Osteoblast (primary cell): ENCODE data around the gene P2RY6. TPM values are rescaled to one million over a fixed set of nuclear protein-coding genes. Genes with fewer than 3 reads are reported as not detected.
A peak's percentile ranks its signal among the peaks of the same experiment; 100 is the strongest.

Experiments used
- DNase-seq: peaks from one replicate; pipeline ENCODE4 v3.0.0; 2011; ENCODE audit warnings: low spot score, mixed read lengths; ENCODE audit not compliant: insufficient read length; ENCODE audit errors: missing footprints
- H2AFZ ChIP-seq: 2 replicates; pipeline ENCODE4 v1.6.0; 2011; ENCODE audit warnings: mild to moderate bottlenecking, low read length
- H3K27ac ChIP-seq: 2 replicates; pipeline ENCODE4 v1.5.1; 2011; ENCODE audit warnings: mild to moderate bottlenecking, low read depth, low read length, moderate library complexity
- H3K27me3 ChIP-seq: 2 replicates; pipeline ENCODE4 v1.6.0; 2012; ENCODE audit warnings: mild to moderate bottlenecking, control low read depth, inconsistent platforms, low read length, moderate library complexity; ENCODE audit not compliant: insufficient read depth
- H3K36me3 ChIP-seq: 2 replicates; pipeline ENCODE4 v1.5.1; 2011; ENCODE audit warnings: mild to moderate bottlenecking, low read length, control low read depth, moderate library complexity; ENCODE audit not compliant: insufficient read depth
- H3K4me1 ChIP-seq: 2 replicates; pipeline ENCODE4 v1.5.1; 2011; ENCODE audit warnings: mild to moderate bottlenecking, low read length, control low read depth, moderate library complexity; ENCODE audit not compliant: insufficient read depth
- H3K4me2 ChIP-seq: 2 replicates; pipeline ENCODE4 v1.6.0; 2011; ENCODE audit warnings: mild to moderate bottlenecking, low read length; ENCODE audit not compliant: insufficient read depth
- H3K4me3 ChIP-seq: fragments of 200-600 bp; sonication (generic); 3 replicates; pipeline ENCODE4 v1.5.1; 2012; ENCODE audit warnings: mild to moderate bottlenecking, low read length, inconsistent platforms; ENCODE audit not compliant: insufficient read depth
- H3K79me2 ChIP-seq: 2 replicates; pipeline ENCODE4 v1.6.0; 2012; ENCODE audit warnings: mild to moderate bottlenecking, low read length, control low read depth, inconsistent platforms; ENCODE audit not compliant: insufficient read depth
- H3K9me3 ChIP-seq: 2 replicates; pipeline ENCODE4 v1.5.1; 2011; ENCODE audit warnings: low read depth, low read length, control low read depth
- H4K20me1 ChIP-seq: 2 replicates; pipeline ENCODE4 v1.6.0; 2012; ENCODE audit warnings: mild to moderate bottlenecking, low read length, control low read depth; ENCODE audit not compliant: insufficient read depth
- total RNA-seq: library from RNA; depleted of rRNA; stranded (reverse); fragments of >200 nt; gene quantifications from 2 replicates; pipeline ENCODE4 v1.2.3, GENCODE V29; 2012
- TF ChIP-seq, protein P1 (sequence below): IDR thresholded peaks from 2 replicates; pipeline ENCODE4 v1.5.1; 2011; ENCODE audit warnings: mild to moderate bottlenecking, low read depth, low read length, moderate library complexity; ENCODE audit errors: extremely low read depth

The P2RY6 gene
- total RNA-seq, 1 donor, result 0.72 TPM

DNA sequence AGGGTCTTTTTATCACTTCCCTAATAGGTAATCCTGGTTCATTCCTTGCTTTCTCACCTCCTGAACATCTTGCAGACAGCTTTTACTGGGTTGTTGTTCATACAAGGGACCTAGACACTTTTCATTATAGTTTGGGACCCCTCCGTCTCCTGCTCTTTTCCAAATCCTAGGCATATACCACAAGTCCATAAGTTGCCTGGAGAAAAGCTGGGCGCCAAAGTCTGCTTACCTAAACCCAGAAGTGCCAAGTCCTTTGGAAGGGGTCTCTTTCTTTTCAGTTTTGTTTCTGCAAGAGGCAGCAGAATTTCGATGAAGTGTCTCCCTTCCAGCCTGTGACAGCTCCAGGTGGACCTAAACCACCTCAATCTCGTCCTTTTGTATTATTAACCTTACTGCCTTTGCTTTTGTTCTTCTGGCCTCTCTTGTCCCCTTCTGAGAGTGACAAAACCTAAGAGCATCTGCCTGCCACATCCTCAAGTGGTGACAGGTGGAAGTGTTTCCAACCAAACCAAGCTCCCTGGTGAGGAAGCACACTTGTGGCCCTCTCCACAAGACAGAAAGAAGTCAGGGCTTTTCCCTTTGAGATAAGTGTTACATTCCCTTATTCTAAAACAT lies 19.5 kb upstream of the P2RY6 start:
- no peak overlapping the region for H3K4me2 ChIP-seq
- peak overlapping the region; percentile 16 for H2AFZ ChIP-seq
- H3K36me3 ChIP-seq, result no peaks in the 10 kb centered on the region
- no peaks in the 10 kb centered on the region for H3K27me3 ChIP-seq
- H4K20me1 ChIP-seq, result no peaks in the 10 kb centered on the region
- TF ChIP-seq, protein P1, sequence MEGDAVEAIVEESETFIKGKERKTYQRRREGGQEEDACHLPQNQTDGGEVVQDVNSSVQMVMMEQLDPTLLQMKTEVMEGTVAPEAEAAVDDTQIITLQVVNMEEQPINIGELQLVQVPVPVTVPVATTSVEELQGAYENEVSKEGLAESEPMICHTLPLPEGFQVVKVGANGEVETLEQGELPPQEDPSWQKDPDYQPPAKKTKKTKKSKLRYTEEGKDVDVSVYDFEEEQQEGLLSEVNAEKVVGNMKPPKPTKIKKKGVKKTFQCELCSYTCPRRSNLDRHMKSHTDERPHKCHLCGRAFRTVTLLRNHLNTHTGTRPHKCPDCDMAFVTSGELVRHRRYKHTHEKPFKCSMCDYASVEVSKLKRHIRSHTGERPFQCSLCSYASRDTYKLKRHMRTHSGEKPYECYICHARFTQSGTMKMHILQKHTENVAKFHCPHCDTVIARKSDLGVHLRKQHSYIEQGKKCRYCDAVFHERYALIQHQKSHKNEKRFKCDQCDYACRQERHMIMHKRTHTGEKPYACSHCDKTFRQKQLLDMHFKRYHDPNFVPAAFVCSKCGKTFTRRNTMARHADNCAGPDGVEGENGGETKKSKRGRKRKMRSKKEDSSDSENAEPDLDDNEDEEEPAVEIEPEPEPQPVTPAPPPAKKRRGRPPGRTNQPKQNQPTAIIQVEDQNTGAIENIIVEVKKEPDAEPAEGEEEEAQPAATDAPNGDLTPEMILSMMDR, result peak; percentile 16
- no peaks in the 10 kb centered on the region for H3K79me2 ChIP-seq
- H3K4me1 ChIP-seq, result peaks cover 17% of the 10 kb centered on the region
- DNase-seq, result no peak
- no peak overlapping the region for H3K27ac ChIP-seq
- H3K9me3 ChIP-seq, result no peaks in the 10 kb centered on the region
- H3K4me3 ChIP-seq, result no peak overlapping the region

DNA sequence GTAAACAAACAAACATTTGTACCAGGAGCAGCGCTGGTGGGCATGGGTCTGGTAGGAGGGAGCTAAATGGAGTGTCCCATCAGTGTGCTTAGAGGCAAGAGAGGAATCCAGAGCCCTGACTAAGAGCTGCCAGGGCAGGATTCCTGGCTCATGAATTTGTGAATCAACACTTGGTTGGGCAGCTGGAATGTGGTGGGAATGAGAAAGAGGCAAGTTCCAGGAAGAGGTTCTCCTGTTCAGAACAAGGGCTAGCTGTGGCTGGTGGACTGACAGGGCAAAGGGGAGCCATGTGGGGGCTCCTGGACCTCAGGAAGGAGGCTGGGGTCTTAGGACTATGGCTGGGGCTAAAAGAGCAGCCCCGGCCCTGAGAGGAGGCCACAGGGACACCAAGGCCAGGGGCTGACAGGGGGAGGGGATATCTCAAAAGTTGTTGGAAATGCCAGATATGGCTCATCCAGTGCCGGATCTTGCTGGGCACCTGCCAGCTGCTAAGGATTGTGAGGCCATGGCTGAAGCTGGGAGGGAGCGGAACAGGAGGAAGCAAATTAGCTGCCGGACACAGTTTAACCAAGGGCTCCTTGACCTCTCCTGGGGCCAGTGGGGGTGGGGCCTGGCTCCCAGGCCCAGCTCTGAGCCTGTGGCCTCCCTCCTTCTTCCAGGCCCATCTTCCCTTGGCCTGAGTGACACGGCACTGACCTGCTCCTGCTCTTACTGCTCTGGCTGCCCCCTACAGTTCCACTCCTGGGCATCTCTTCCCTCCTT lies 14.6 kb upstream of the P2RY6 start:
- Histone ChIP-seq H3K27me3 (no peaks in the 10 kb centered on the region), H3K79me2 (no peaks in the 10 kb centered on the region), H3K27ac (peak overlapping the region; percentile 94), H2AFZ (peak overlapping the region; percentile 73), H3K4me1 (peaks cover 29% of the 10 kb centered on the region), H3K4me3 (peak overlapping the region; percentile 31), H3K36me3 (no peaks in the 10 kb centered on the region), H4K20me1 (no peaks in the 10 kb centered on the region), H3K9me3 (no peaks in the 10 kb centered on the region), H3K4me2 (peak overlapping the region; percentile 73)
- DNase-seq, result peak; percentile 95
- TF ChIP-seq, protein P1, result no peak

DNA sequence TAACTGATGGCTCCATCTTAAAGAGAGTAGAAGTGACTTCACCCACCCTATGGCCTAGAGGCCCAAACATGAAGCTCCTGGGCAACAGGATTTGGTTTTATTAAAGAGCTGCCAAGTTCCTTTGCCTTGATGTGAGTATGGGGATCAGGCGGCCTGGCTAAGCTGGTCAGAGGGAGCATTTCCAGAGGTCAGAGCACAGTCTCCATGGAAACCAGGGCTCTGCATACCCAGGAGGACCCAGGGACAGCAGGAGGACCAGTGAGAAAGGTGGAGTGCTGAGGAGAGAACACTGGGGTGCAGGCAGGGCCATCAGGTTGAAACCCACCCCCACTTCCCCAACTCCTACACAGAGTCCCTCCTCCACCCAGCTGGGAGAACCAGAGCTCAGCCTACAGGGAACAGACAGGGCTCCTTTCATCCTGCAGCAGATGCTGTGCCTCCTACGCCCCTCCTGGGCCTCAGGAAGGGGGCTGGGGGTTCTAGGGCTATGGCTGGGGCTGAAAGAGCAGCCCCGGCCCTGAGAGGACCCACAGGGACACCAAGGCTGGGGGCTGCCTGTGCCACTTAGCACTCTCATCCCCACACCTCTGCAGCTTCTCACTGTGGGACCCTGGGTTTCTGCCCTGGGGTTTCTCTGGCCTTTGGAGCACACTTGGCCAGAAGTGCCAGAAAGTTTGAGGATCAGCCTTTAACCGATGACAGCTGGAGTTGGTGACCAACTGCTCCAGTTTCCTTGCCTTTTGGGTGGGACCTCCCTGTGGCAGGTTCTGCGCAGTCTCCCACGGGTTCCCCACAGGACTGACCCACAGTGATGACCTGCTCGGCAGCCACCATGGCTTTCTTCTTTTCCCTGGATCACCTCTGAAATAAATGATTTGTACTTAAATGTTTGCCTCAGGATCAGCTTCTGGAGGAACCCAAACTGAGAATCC lies 13.8 kb upstream of the P2RY6 start:
- peak overlapping the region; percentile 73 for H3K4me2 ChIP-seq
- peak overlapping the region; percentile 31 for H3K4me3 ChIP-seq
- no peaks in the 10 kb centered on the region for H3K79me2 ChIP-seq
- peaks cover 37% of the 10 kb centered on the region for H3K4me1 ChIP-seq
- no peaks in the 10 kb centered on the region for H3K9me3 ChIP-seq
- H3K27ac ChIP-seq, result peak overlapping the region; percentile 94
- no peaks in the 10 kb centered on the region for H3K36me3 ChIP-seq
- peak; percentile 85 for DNase-seq
- no peaks in the 10 kb centered on the region for H3K27me3 ChIP-seq
- TF ChIP-seq, protein P1, result no peak
- H2AFZ ChIP-seq, result peak overlapping the region; percentile 73
- H4K20me1 ChIP-seq, result no peaks in the 10 kb centered on the region
